HepG2 (cell line): ENCODE measurements around the gene BICRAL. TPM values are rescaled to one million over a fixed set of nuclear protein-coding genes. Genes with fewer than 3 reads are reported as not detected.

Source experiments
- FOXA1 ChIP-seq, 2 experiments: fragments of 450-650 bp in 1 of 2; sonication (generic) in 1 of 2; formaldehyde crosslinking in 1 of 2; IDR thresholded peaks; 2 replicates each; pipeline versions ENCODE4 v1.4.0 to v1.6.1; 2016 to 2020; ENCODE audit warnings: missing genetic modification reagents in 1 of 2
- FOXO1 ChIP-seq: sonication (generic); formaldehyde crosslinking; IDR thresholded peaks from 2 replicates; pipeline ENCODE4 v1.4.0; 2020; ENCODE audit warnings: missing genetic modification reagents
- GATAD1 ChIP-seq: IDR thresholded peaks from 2 replicates; pipeline ENCODE4 v1.6.1; 2016; ENCODE audit warnings: missing genetic modification reagents, missing compliant biosample characterization
- IKZF4 ChIP-seq: sonication (generic); formaldehyde crosslinking; IDR thresholded peaks from 2 replicates; pipeline ENCODE4 v1.5.1; 2020; ENCODE audit warnings: borderline replicate concordance, mild to moderate bottlenecking, low read depth, missing genetic modification reagents; ENCODE audit errors: not compliant biosample characterization
- KDM3A ChIP-seq: IDR thresholded peaks from 2 replicates; pipeline ENCODE4 v1.6.1; 2018; ENCODE audit warnings: low read depth, missing compliant biosample characterization
- MED1 ChIP-seq: sonication (generic); formaldehyde crosslinking; IDR thresholded peaks from 2 replicates; pipeline ENCODE4 v1.4.0; 2020; ENCODE audit warnings: missing genetic modification reagents
- MLLT10 ChIP-seq: sonication (generic); formaldehyde crosslinking; IDR thresholded peaks from 2 replicates; pipeline ENCODE4 v1.4.0; 2020; ENCODE audit warnings: missing genetic modification reagents
- MTF2 ChIP-seq: sonication (generic); formaldehyde crosslinking; IDR thresholded peaks from 2 replicates; pipeline ENCODE4 v1.5.0; 2020; ENCODE audit warnings: missing genetic modification reagents, borderline replicate concordance
- NCOA2 ChIP-seq: sonication (generic); formaldehyde crosslinking; IDR thresholded peaks from 2 replicates; pipeline ENCODE4 v1.8.0; 2022; ENCODE audit warnings: inconsistent platforms
- NONO ChIP-seq, 2 experiments: fragments of 450-650 bp in 1 of 2; sonication (generic) in 1 of 2; formaldehyde crosslinking in 1 of 2; IDR thresholded peaks in 1 of 2; conservative IDR thresholded peaks in 1 of 2; 2 replicates each; pipeline versions ENCODE4 v1.6.1 to v1.8.0; 2017 to 2022; ENCODE audit warnings: mild to moderate bottlenecking in 1 of 2, missing genetic modification reagents in 1 of 2, moderate library complexity in 1 of 2
- NPAS2 ChIP-seq: sonication (generic); formaldehyde crosslinking; IDR thresholded peaks from 2 replicates; pipeline ENCODE4 v1.8.0; 2022; ENCODE audit warnings: mild to moderate bottlenecking, missing genetic modification reagents, borderline replicate concordance
- PHF8 ChIP-seq: sonication (generic); formaldehyde crosslinking; IDR thresholded peaks from 2 replicates; pipeline ENCODE4 v1.5.0; 2020; ENCODE audit warnings: missing genetic modification reagents
- RAD21 ChIP-seq: fragments of 450-650 bp; formaldehyde crosslinking; IDR thresholded peaks from 2 replicates; pipeline ENCODE4 v1.5.0; 2020; ENCODE audit warnings: mild to moderate bottlenecking
- RXRA ChIP-seq: sonication (generic); formaldehyde crosslinking; IDR thresholded peaks from 2 replicates; pipeline ENCODE4 v1.5.1; 2020; ENCODE audit warnings: missing genetic modification reagents
- SMAD1 ChIP-seq: sonication (generic); formaldehyde crosslinking; IDR thresholded peaks from 2 replicates; pipeline ENCODE4 v1.4.0; 2020; ENCODE audit warnings: missing genetic modification reagents, low read depth, mild to moderate bottlenecking, borderline replicate concordance
- ZMYM3 ChIP-seq: sonication (generic); formaldehyde crosslinking; IDR thresholded peaks from 2 replicates; pipeline ENCODE4 v1.5.1; 2020; ENCODE audit warnings: mild to moderate bottlenecking, missing genetic modification reagents
- ZNF232 ChIP-seq: sonication (generic); formaldehyde crosslinking; IDR thresholded peaks from 2 replicates; pipeline ENCODE4 v1.4.0; 2020; ENCODE audit warnings: missing genetic modification reagents, borderline replicate concordance
- ZNF292 ChIP-seq: sonication (generic); formaldehyde crosslinking; IDR thresholded peaks from 2 replicates; pipeline ENCODE4 v1.8.1; 2022; ENCODE audit warnings: mild to moderate bottlenecking, low read depth, missing genetic modification reagents, borderline replicate concordance
- ZNF557 ChIP-seq: sonication (generic); formaldehyde crosslinking; IDR thresholded peaks from 2 replicates; pipeline ENCODE4 v1.4.0; 2020; ENCODE audit warnings: missing genetic modification reagents
- polyA plus RNA-seq, 8 experiments: library from polyadenylated mRNA; depleted of rRNA in 3 of 8; stranded (reverse) in 7 of 8; unstranded in 1 of 8; fragments of >200 nt; fragmentation: Illumina TruSeq in 4 of 8; extraction: Trizol in 4 of 8; gene quantifications; 2 replicates each; pipeline versions ENCODE4 v1.2.1 to v1.2.3, GENCODE V29; 2011 to 2016; ENCODE audit warnings: low read depth in 4 of 8, missing spikeins in 1 of 8, mixed read lengths in 1 of 8; ENCODE audit not compliant: insufficient read depth in 1 of 8
- total RNA-seq, 5 experiments: library from RNA; depleted of rRNA; stranded (reverse); fragments of >200 nt; fragmentation: Illumina TruSeq; extraction: Trizol; gene quantifications; 2 replicates each; pipeline ENCODE4 v1.2.3, GENCODE V29; 2016; ENCODE audit warnings: low read depth in 1 of 5
- TF ChIP-seq, protein P1 (sequence below): sonication (generic); formaldehyde crosslinking; IDR thresholded peaks from 2 replicates; pipeline ENCODE4 v1.5.1; 2020; ENCODE audit warnings: mild to moderate bottlenecking, missing genetic modification reagents, borderline replicate concordance
- TF ChIP-seq, protein P2 (sequence below): sonication (generic); formaldehyde crosslinking; IDR thresholded peaks from 2 replicates; pipeline ENCODE4 v1.4.0; 2020; ENCODE audit warnings: low read depth, missing genetic modification reagents

Gene BICRAL
- total and polyA plus RNA-seq, 2 of the 13 experiments (the other 11 are each of a cell fraction or from before 2014, with no cell fraction given) = 5.0 to 13.5 TPM

DNA sequence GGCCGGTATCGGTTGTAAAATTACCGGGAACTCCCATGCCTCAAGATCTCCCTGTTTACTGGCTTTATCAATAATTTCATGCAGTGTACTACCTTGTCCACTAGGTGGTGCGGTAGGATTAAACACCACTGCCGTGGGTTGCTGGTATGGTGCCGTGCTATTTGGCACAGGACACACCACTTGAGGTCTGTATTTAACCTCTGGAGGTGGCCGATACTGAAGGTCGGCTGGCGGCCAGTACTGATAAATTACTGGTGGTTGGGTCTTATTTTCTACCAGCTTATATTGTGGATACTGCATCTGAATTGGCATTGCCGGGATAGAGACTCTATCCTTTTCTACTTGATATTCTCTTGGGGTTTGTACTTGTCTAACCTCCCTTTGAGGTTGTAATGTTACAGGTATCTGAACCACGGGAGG, 119.7 kb downstream of the BICRAL start (continued):
- TF ChIP-seq, protein P1, sequence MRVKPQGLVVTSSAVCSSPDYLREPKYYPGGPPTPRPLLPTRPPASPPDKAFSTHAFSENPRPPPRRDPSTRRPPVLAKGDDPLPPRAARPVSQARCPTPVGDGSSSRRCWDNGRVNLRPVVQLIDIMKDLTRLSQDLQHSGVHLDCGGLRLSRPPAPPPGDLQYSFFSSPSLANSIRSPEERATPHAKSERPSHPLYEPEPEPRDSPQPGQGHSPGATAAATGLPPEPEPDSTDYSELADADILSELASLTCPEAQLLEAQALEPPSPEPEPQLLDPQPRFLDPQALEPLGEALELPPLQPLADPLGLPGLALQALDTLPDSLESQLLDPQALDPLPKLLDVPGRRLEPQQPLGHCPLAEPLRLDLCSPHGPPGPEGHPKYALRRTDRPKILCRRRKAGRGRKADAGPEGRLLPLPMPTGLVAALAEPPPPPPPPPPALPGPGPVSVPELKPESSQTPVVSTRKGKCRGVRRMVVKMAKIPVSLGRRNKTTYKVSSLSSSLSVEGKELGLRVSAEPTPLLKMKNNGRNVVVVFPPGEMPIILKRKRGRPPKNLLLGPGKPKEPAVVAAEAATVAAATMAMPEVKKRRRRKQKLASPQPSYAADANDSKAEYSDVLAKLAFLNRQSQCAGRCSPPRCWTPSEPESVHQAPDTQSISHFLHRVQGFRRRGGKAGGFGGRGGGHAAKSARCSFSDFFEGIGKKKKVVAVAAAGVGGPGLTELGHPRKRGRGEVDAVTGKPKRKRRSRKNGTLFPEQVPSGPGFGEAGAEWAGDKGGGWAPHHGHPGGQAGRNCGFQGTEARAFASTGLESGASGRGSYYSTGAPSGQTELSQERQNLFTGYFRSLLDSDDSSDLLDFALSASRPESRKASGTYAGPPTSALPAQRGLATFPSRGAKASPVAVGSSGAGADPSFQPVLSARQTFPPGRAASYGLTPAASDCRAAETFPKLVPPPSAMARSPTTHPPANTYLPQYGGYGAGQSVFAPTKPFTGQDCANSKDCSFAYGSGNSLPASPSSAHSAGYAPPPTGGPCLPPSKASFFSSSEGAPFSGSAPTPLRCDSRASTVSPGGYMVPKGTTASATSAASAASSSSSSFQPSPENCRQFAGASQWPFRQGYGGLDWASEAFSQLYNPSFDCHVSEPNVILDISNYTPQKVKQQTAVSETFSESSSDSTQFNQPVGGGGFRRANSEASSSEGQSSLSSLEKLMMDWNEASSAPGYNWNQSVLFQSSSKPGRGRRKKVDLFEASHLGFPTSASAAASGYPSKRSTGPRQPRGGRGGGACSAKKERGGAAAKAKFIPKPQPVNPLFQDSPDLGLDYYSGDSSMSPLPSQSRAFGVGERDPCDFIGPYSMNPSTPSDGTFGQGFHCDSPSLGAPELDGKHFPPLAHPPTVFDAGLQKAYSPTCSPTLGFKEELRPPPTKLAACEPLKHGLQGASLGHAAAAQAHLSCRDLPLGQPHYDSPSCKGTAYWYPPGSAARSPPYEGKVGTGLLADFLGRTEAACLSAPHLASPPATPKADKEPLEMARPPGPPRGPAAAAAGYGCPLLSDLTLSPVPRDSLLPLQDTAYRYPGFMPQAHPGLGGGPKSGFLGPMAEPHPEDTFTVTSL = peak; percentile 41; the same call in 1 of the 2 replicates
- TF ChIP-seq, protein P2, sequence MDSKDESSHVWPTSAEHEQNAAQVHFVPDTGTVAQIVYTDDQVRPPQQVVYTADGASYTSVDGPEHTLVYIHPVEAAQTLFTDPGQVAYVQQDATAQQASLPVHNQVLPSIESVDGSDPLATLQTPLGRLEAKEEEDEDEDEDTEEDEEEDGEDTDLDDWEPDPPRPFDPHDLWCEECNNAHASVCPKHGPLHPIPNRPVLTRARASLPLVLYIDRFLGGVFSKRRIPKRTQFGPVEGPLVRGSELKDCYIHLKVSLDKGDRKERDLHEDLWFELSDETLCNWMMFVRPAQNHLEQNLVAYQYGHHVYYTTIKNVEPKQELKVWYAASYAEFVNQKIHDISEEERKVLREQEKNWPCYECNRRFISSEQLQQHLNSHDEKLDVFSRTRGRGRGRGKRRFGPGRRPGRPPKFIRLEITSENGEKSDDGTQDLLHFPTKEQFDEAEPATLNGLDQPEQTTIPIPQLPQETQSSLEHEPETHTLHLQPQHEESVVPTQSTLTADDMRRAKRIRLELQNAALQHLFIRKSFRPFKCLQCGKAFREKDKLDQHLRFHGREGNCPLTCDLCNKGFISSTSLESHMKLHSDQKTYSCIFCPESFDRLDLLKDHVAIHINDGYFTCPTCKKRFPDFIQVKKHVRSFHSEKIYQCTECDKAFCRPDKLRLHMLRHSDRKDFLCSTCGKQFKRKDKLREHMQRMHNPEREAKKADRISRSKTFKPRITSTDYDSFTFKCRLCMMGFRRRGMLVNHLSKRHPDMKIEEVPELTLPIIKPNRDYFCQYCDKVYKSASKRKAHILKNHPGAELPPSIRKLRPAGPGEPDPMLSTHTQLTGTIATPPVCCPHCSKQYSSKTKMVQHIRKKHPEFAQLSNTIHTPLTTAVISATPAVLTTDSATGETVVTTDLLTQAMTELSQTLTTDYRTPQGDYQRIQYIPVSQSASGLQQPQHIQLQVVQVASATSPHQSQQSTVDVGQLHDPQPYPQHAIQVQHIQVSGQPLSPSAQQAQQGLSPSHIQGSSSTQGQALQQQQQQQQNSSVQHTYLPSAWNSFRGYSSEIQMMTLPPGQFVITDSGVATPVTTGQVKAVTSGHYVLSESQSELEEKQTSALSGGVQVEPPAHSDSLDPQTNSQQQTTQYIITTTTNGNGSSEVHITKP (CRISPR knock-in tag) = peak; percentile 52; the same call in 1 of the 2 replicates
- TF ChIP-seq FOXA1 (IDR thresholded peaks at IDR 0.05) (no peak), FOXA1 (CRISPR knock-in tag; IDR thresholded peaks at IDR 0.05) (peak; percentile 75), MLLT10 (CRISPR knock-in tag) (no peak), PHF8 (CRISPR knock-in tag) (0 out of 2 replicates have a peak, but pooled peaks have one; percentile 27), GATAD1 (peak; percentile 65), NPAS2 (no peak), MED1 (CRISPR knock-in tag) (peak; percentile 69), SMAD1 (CRISPR knock-in tag) (0 out of 2 replicates have a peak, but pooled peaks have one; percentile 65), ZNF292 (CRISPR knock-in tag) (0 out of 2 replicates have a peak, but pooled peaks have one; percentile 32), ZNF232 (CRISPR knock-in tag) (peak; percentile 60; the same call in 1 of the 2 replicates), MTF2 (CRISPR knock-in tag) (no peak), KDM3A (CRISPR knock-in tag) (peak; percentile 73; the same call in 1 of the 2 replicates), NCOA2 (0 out of 2 replicates have a peak, but pooled peaks have one; percentile 19), ZNF557 (0 out of 2 replicates have a peak, but pooled peaks have one; percentile 63), RAD21 (CRISPR knock-in tag) (peak; percentile 96), ZMYM3 (CRISPR knock-in tag) (peak; percentile 31; the same call in 1 of the 2 replicates), IKZF4 (CRISPR knock-in tag) (no peak), NONO (IDR thresholded peaks at IDR 0.05) (no peak), NONO (CRISPR knock-in tag; conservative IDR thresholded peaks at IDR 0.05) (peak; percentile 74), FOXO1 (CRISPR knock-in tag) (peak; percentile 92), RXRA (CRISPR knock-in tag) (peak; percentile 61; the same call in 1 of the 2 replicates)
